ENCODE measurements around the gene PKIB. TPM values are rescaled to one million over a fixed set of nuclear protein-coding genes. Genes with fewer than 3 reads are reported as not detected.
A peak's percentile ranks its signal among the peaks of the same experiment; 100 is the strongest.

The PKIB gene
- total and polyA plus RNA-seq, 10 of the 15 experiments (the other 5 are each of a cell fraction or from before 2014, with no cell fraction given) = 0.20 to 1.8 (median 0.87) TPM

DNA sequence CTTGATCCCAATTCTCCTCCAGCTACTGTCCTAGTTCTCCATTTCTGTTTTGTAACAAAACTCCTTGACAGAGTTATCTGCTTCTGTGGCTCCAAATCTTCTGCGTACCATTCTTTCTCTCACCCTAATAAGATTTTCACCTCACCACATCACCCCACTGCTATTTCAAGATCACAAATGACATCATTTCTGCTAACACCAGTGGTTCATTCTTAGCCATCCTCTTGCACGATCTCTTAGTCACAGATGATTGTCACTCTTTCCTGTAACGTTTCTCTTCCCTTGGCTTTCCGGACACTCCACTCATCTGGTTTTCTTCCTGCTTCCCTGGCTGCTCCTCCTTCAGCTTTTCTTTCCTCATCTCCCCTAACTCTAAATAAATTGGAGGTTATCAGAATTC lies 112.5 kb downstream of the PKIB start:
- no peaks in the 10 kb centered on the region for H3K36me3 ChIP-seq (ENCODE audit: control insufficient read depth in 2 of 2, insufficient read depth in 2 of 2, low read length in 1 of 2)
- H4K20me1 ChIP-seq (ENCODE audit: control insufficient read depth, insufficient read depth) = no peaks in the 10 kb centered on the region
- H3K79me2 ChIP-seq (ENCODE audit: control insufficient read depth, insufficient read depth, low read length) = no peaks in the 10 kb centered on the region
- H3K27me3 ChIP-seq (replicated peaks in 1 of 2; ENCODE audit: control insufficient read depth in 2 of 2, insufficient read depth in 2 of 2, low read length in 1 of 2) = no peaks in the 10 kb centered on the region; a peak in 1 of 4 replicates
- ATAC-seq (peak; percentile 63), DNase-seq (ENCODE audit: low read depth, low spot score) (no peak), FAIRE-seq (no peak)
- no peaks in the 10 kb centered on the region for H3K9me3 ChIP-seq (replicated peaks; ENCODE audit: control insufficient read depth, insufficient read depth, low read length)
- H3K9ac ChIP-seq (ENCODE audit: control insufficient read depth, insufficient read depth, low read length) = no peak overlapping the region
- intact Hi-C loops (cut with micrococcal nuclease; ENCODE audit: unreplicated experiment) = no loop called here
- BruUV-seq (replicated peaks) = no TSS peak
- H3K27ac ChIP-seq (ENCODE audit: control insufficient read depth, insufficient read depth) = no peak overlapping the region
- ChIA-PET POLR2A (interaction anchor here (1.0 to 1.5 kb wide), 3 partner anchors 10 to 94 kb away, joined by 3 to 4 read pairs (median 3); no protein-coding TSS in a partner anchor), CTCF (interaction anchor here (0.6 to 2.2 kb wide), 8 partner anchors 9 to 231 kb away, joined by 3 to 13 read pairs (median 6); no protein-coding TSS in a partner anchor), RAD21 (ENCODE audit: unreplicated experiment) (interaction anchor here (1.1 to 2.4 kb wide), 8 partner anchors 9 to 231 kb away, joined by 3 to 13 read pairs (median 5); partner anchors contain the start of gene PKIB), SMC1A (ENCODE audit: uncharacterized antibody, unreplicated experiment) (interaction anchor here (0.8 to 13.0 kb wide), 11 partner anchors 8 to 231 kb away, joined by 3 to 215 read pairs (median 3); partner anchors contain the start of gene PKIB)
- no peak overlapping the region for H3K4me3 ChIP-seq
- H3K4me1 ChIP-seq (ENCODE audit: control insufficient read depth, insufficient read depth, low read length) = no peaks in the 10 kb centered on the region
- WGBS (ENCODE audit: insufficient coverage, insufficient replicate concordance, low lambda C conversion rate, missing lambda C conversion rate) = 31% methylated on average over 4 of the region's 4 CpGs
- H2AFZ ChIP-seq (ENCODE audit: control insufficient read depth, low read depth, low read length) = no peak overlapping the region
- no peak overlapping the region for H3K4me2 ChIP-seq (ENCODE audit: control insufficient read depth, insufficient read depth)
- no peak for TF ChIP-seq DPF2 (IDR thresholded peaks at IDR 0.05)
- peak; percentile 57; the same call in 1 of the 2 replicates for TF ChIP-seq ATF7 (IDR thresholded peaks at IDR 0.05; ENCODE audit: low read depth)
- TF ChIP-seq SP1 (IDR thresholded peaks at IDR 0.05; ENCODE audit: low read depth, low read length) = no peak
- TF ChIP-seq, protein P1, sequence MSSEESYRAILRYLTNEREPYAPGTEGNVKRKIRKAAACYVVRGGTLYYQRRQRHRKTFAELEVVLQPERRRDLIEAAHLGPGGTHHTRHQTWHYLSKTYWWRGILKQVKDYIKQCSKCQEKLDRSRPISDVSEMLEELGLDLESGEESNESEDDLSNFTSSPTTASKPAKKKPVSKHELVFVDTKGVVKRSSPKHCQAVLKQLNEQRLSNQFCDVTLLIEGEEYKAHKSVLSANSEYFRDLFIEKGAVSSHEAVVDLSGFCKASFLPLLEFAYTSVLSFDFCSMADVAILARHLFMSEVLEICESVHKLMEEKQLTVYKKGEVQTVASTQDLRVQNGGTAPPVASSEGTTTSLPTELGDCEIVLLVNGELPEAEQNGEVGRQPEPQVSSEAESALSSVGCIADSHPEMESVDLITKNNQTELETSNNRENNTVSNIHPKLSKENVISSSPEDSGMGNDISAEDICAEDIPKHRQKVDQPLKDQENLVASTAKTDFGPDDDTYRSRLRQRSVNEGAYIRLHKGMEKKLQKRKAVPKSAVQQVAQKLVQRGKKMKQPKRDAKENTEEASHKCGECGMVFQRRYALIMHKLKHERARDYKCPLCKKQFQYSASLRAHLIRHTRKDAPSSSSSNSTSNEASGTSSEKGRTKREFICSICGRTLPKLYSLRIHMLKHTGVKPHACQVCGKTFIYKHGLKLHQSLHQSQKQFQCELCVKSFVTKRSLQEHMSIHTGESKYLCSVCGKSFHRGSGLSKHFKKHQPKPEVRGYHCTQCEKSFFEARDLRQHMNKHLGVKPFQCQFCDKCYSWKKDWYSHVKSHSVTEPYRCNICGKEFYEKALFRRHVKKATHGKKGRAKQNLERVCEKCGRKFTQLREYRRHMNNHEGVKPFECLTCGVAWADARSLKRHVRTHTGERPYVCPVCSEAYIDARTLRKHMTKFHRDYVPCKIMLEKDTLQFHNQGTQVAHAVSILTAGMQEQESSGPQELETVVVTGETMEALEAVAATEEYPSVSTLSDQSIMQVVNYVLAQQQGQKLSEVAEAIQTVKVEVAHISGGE (CRISPR knock-in tag; IDR thresholded peaks at IDR 0.05) = no peak
- in situ Hi-C loops (cut with MboI) = no loop called here

All from GM12878 (cell line).